Activated CD8-positive, alpha-beta memory T cell treated with anti-CD3 and anti-CD28 coated beads, Interleukin-2, amount 10 ng/mL, durations not matched to agents 7 days and 5 days (primary cell): ENCODE measurements around the gene PDE6A. TPM values are rescaled to one million over a fixed set of nuclear protein-coding genes. Genes with fewer than 3 reads are reported as not detected.

Experiments
- ATAC-seq: fragments of 150-1000 bp; cut with Tn5 transposase; one replicate; pipeline ENCODE4 v1.10.0; 2021; ENCODE audit warnings: moderate library complexity
- CTCF ChIA-PET: fragments of 350-600 bp; sonication (Branson Sonifier 250); formaldehyde crosslinking; loops from one replicate; lab custom pipeline; 2021; ENCODE audit warnings: antibody characterized with exemption; lab: Charles Lee
- DNase-seq: peaks from one replicate; pipeline ENCODE4 v3.0.0-alpha.2; 2020
- H3K27ac Mint-ChIP-seq: one replicate; pipeline ENCODE4 v1.8.0; 2021; ENCODE audit warnings: mild to moderate bottlenecking, mixed read lengths
- H3K27me3 Mint-ChIP-seq: one replicate; pipeline ENCODE4 v1.8.0; 2021; ENCODE audit warnings: mixed read lengths
- H3K36me3 Mint-ChIP-seq: one replicate; pipeline ENCODE4 v1.8.0; 2021; ENCODE audit warnings: mild to moderate bottlenecking, mixed read lengths
- H3K4me1 Mint-ChIP-seq: one replicate; pipeline ENCODE4 v1.8.0; 2021; ENCODE audit warnings: mixed read lengths
- H3K4me3 Mint-ChIP-seq: one replicate; pipeline ENCODE4 v1.8.0; 2021; ENCODE audit warnings: mild to moderate bottlenecking, moderate library complexity, mixed read lengths
- H3K9me3 Mint-ChIP-seq: one replicate; pipeline ENCODE4 v1.8.0; 2022; ENCODE audit warnings: low read depth, mixed read lengths
- total RNA-seq, 2 experiments: library from RNA; stranded (reverse); gene quantifications; one replicate each; pipeline ENCODE4 v1.2.3, GENCODE V29; 2021

Gene PDE6A
- total RNA-seq, 2 experiments from 2014 or later: not detected

- Mint-ChIP-seq H3K36me3 (no peaks in the 10 kb centered on the region), H3K27me3 (no peaks in the 10 kb centered on the region), H3K4me1 (peaks cover 8% of the 10 kb centered on the region), H3K9me3 (no peaks in the 10 kb centered on the region), H3K4me3 (no peak overlapping the region), H3K27ac (no peak overlapping the region)
- CTCF ChIA-PET: interaction anchor here (0.6 to 15.2 kb wide), 15 partner anchors 9 to 213 kb away, joined by 3 to 159 read pairs (median 8); no protein-coding TSS in a partner anchor
- no peak for ATAC-seq
- DNase-seq: no peak
Observed at GRCh38 chr5:149829954-149830353, 114.6 kb downstream of the PDE6A start.

GRCh38 chr5:149828161-149829011 is 116.2 kb downstream of the PDE6A start:
- CTCF ChIA-PET: interaction anchor here (0.7 to 15.2 kb wide), 29 partner anchors 8 to 386 kb away, joined by 3 to 159 read pairs (median 4); partner anchors contain the start of gene SLC26A2

GRCh38 chr5:149827546-149827945 is 117.0 kb downstream of the PDE6A start:
- no peaks in the 10 kb centered on the region for H3K27me3 Mint-ChIP-seq
- H3K4me3 Mint-ChIP-seq: no peak overlapping the region
- DNase-seq: no peak
- CTCF ChIA-PET: interaction anchor here (0.6 to 15.2 kb wide), 15 partner anchors 13 to 287 kb away, joined by 3 to 159 read pairs (median 6); partner anchors contain the start of gene SLC26A2
- peaks cover 8% of the 10 kb centered on the region for H3K4me1 Mint-ChIP-seq
- ATAC-seq: no peak
- H3K9me3 Mint-ChIP-seq: no peaks in the 10 kb centered on the region
- no peak overlapping the region for H3K27ac Mint-ChIP-seq
- no peaks in the 10 kb centered on the region for H3K36me3 Mint-ChIP-seq

More at GRCh38 chr5:149828161-149829011, 116.2 kb downstream of the PDE6A start:
- H3K9me3 Mint-ChIP-seq: no peaks in the 10 kb centered on the region
- peaks cover 8% of the 10 kb centered on the region for H3K4me1 Mint-ChIP-seq
- no peak overlapping the region for H3K27ac Mint-ChIP-seq
- no peak overlapping the region for H3K4me3 Mint-ChIP-seq
- no peaks in the 10 kb centered on the region for H3K36me3 Mint-ChIP-seq
- H3K27me3 Mint-ChIP-seq: no peaks in the 10 kb centered on the region
- ATAC-seq: peak; percentile 80
- peak; percentile 87 for DNase-seq

- DNase-seq (no peak), ATAC-seq (no peak)
- no peak overlapping the region for H3K27ac Mint-ChIP-seq
- H3K36me3 Mint-ChIP-seq: no peaks in the 10 kb centered on the region
- no peaks in the 10 kb centered on the region for H3K9me3 Mint-ChIP-seq
- CTCF ChIA-PET: interaction anchor here (0.6 to 15.2 kb wide), 8 partner anchors 22 to 286 kb away, joined by 3 to 159 read pairs (median 16); no protein-coding TSS in a partner anchor
- H3K4me3 Mint-ChIP-seq: no peak overlapping the region
- H3K4me1 Mint-ChIP-seq: peaks cover 8% of the 10 kb centered on the region
- H3K27me3 Mint-ChIP-seq: no peaks in the 10 kb centered on the region
Observed at GRCh38 chr5:149827086-149827485, 117.5 kb downstream of the PDE6A start.

- CTCF ChIA-PET: interaction anchor here (0.6 to 15.2 kb wide), 10 partner anchors 22 to 286 kb away, joined by 3 to 159 read pairs (median 6); no protein-coding TSS in a partner anchor
- Mint-ChIP-seq H3K27me3 (no peaks in the 10 kb centered on the region), H3K4me1 (peaks cover 6% of the 10 kb centered on the region), H3K27ac (no peak overlapping the region), H3K4me3 (no peak overlapping the region), H3K36me3 (no peaks in the 10 kb centered on the region), H3K9me3 (no peaks in the 10 kb centered on the region)
- ATAC-seq (no peak), DNase-seq (no peak)
Observed at GRCh38 chr5:149826574-149826973, 118.0 kb downstream of the PDE6A start.

- no peaks in the 10 kb centered on the region for H3K27me3 Mint-ChIP-seq
- CTCF ChIA-PET: interaction anchor here (0.8 to 15.2 kb wide), 3 partner anchors 10 to 187 kb away, joined by 5 to 159 read pairs (median 115); no protein-coding TSS in a partner anchor
Observed at GRCh38 chr5:149824846-149825245, 119.7 kb downstream of the PDE6A start.

GRCh38 chr5:149824120-149824519 is 120.5 kb downstream of the PDE6A start:
- Mint-ChIP-seq H3K27ac (no peak overlapping the region), H3K36me3 (no peaks in the 10 kb centered on the region), H3K4me3 (no peak overlapping the region), H3K4me1 (peaks cover 2% of the 10 kb centered on the region), H3K9me3 (no peaks in the 10 kb centered on the region), H3K27me3 (no peaks in the 10 kb centered on the region)
- ATAC-seq (no peak), DNase-seq (no peak)
- CTCF ChIA-PET: interaction anchor here (0.8 to 9.0 kb wide), 3 partner anchors 10 to 186 kb away, joined by 5 to 115 read pairs (median 6); no protein-coding TSS in a partner anchor

More at GRCh38 chr5:149824846-149825245, 119.7 kb downstream of the PDE6A start:
- DNase-seq: no peak
- no peaks in the 10 kb centered on the region for H3K36me3 Mint-ChIP-seq
- no peak overlapping the region for H3K27ac Mint-ChIP-seq
- no peak overlapping the region for H3K4me3 Mint-ChIP-seq
- H3K9me3 Mint-ChIP-seq: no peaks in the 10 kb centered on the region
- H3K4me1 Mint-ChIP-seq: peaks cover 2% of the 10 kb centered on the region
- ATAC-seq: no peak

GRCh38 chr5:149823375-149823774 is 121.2 kb downstream of the PDE6A start:
- H3K4me3 Mint-ChIP-seq: no peak overlapping the region
- H3K36me3 Mint-ChIP-seq: no peaks in the 10 kb centered on the region
- H3K27ac Mint-ChIP-seq: no peak overlapping the region
- ATAC-seq (no peak), DNase-seq (no peak)
- CTCF ChIA-PET: interaction anchor here (2.0 kb wide), 1 partner anchor 156 kb away, joined by 6 read pairs; no protein-coding TSS in a partner anchor
- no peaks in the 10 kb centered on the region for H3K27me3 Mint-ChIP-seq
- no peaks in the 10 kb centered on the region for H3K9me3 Mint-ChIP-seq
- H3K4me1 Mint-ChIP-seq: no peaks in the 10 kb centered on the region

GRCh38 chr5:149822301-149822700 is 122.3 kb downstream of the PDE6A start:
- no peak overlapping the region for H3K4me3 Mint-ChIP-seq
- CTCF ChIA-PET: interaction anchor here (1.1 to 2.0 kb wide), 3 partner anchors 155 to 174 kb away, joined by 3 to 6 read pairs (median 3); no protein-coding TSS in a partner anchor
- no peaks in the 10 kb centered on the region for H3K9me3 Mint-ChIP-seq
- no peaks in the 10 kb centered on the region for H3K36me3 Mint-ChIP-seq
- no peak for DNase-seq
- H3K4me1 Mint-ChIP-seq: no peaks in the 10 kb centered on the region
- H3K27ac Mint-ChIP-seq: no peak overlapping the region
- no peak for ATAC-seq
- H3K27me3 Mint-ChIP-seq: no peaks in the 10 kb centered on the region

- H3K9me3 Mint-ChIP-seq: no peaks in the 10 kb centered on the region
- H3K4me1 Mint-ChIP-seq: no peaks in the 10 kb centered on the region
- CTCF ChIA-PET: interaction anchor here (1.0 to 1.3 kb wide), 3 partner anchors 8 to 170 kb away, joined by 3 to 5 read pairs (median 5); no protein-coding TSS in a partner anchor
- no peak overlapping the region for H3K4me3 Mint-ChIP-seq
- H3K27ac Mint-ChIP-seq: no peak overlapping the region
- no peaks in the 10 kb centered on the region for H3K36me3 Mint-ChIP-seq
- no peak for ATAC-seq
- H3K27me3 Mint-ChIP-seq: no peaks in the 10 kb centered on the region
- DNase-seq: no peak
Observed at GRCh38 chr5:149820536-149821510, 123.8 kb downstream of the PDE6A start.

GRCh38 chr5:149820012-149820411 is 124.6 kb downstream of the PDE6A start:
- CTCF ChIA-PET: interaction anchor here (1.0 to 1.3 kb wide), 2 partner anchors 9 to 35 kb away, joined by 3 to 5 read pairs; no protein-coding TSS in a partner anchor
- H3K9me3 Mint-ChIP-seq: no peaks in the 10 kb centered on the region
- no peak for DNase-seq
- no peaks in the 10 kb centered on the region for H3K36me3 Mint-ChIP-seq
- H3K27me3 Mint-ChIP-seq: no peaks in the 10 kb centered on the region
- no peak overlapping the region for H3K4me3 Mint-ChIP-seq
- no peak overlapping the region for H3K27ac Mint-ChIP-seq
- ATAC-seq: no peak
- H3K4me1 Mint-ChIP-seq: no peaks in the 10 kb centered on the region

- no peaks in the 10 kb centered on the region for H3K4me1 Mint-ChIP-seq
- H3K36me3 Mint-ChIP-seq: no peaks in the 10 kb centered on the region
- H3K27me3 Mint-ChIP-seq: no peaks in the 10 kb centered on the region
- no peak for ATAC-seq
- H3K9me3 Mint-ChIP-seq: no peaks in the 10 kb centered on the region
- CTCF ChIA-PET: interaction anchor here (0.7 to 2.3 kb wide), 4 partner anchors 10 to 151 kb away, joined by 3 to 9 read pairs (median 5); no protein-coding TSS in a partner anchor
- DNase-seq: no peak
- no peak overlapping the region for H3K4me3 Mint-ChIP-seq
- H3K27ac Mint-ChIP-seq: no peak overlapping the region
Observed at GRCh38 chr5:149818116-149818515, 126.5 kb downstream of the PDE6A start.
